ENCODE data around the gene NPR2.

DNA sequence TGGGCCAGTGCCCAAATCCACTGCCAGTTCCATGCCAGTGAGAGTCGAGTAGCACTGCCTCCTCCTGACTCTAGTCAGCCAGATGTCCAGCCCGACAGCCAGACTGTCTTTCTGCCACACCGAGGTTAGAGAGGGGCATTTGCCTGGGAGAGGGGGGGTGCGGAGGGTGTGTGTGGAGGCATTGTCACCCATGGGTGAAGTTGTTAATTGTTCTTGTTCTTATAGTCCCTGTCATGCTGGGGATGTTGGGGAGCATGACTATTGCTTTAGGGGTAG lies 41.2 kb upstream of the NPR2 start:
- TF ChIP-seq FOXA1 (IDR thresholded peaks at IDR 0.05): no peak
- TF ChIP-seq SP1 (IDR thresholded peaks at IDR 0.05): no peak
- no peak for TF ChIP-seq HDGF (IDR thresholded peaks at IDR 0.05; ENCODE audit: borderline replicate concordance)
- no peak for TF ChIP-seq NFRKB (IDR thresholded peaks at IDR 0.05)
- TF ChIP-seq ELF4 (IDR thresholded peaks at IDR 0.05): no peak
- TF ChIP-seq FOXK2 (IDR thresholded peaks at IDR 0.05): no peak
- TF ChIP-seq, protein P1, sequence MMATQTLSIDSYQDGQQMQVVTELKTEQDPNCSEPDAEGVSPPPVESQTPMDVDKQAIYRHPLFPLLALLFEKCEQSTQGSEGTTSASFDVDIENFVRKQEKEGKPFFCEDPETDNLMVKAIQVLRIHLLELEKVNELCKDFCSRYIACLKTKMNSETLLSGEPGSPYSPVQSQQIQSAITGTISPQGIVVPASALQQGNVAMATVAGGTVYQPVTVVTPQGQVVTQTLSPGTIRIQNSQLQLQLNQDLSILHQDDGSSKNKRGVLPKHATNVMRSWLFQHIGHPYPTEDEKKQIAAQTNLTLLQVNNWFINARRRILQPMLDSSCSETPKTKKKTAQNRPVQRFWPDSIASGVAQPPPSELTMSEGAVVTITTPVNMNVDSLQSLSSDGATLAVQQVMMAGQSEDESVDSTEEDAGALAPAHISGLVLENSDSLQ (IDR thresholded peaks at IDR 0.05): no peak
